SU-DHL-6 (cell line): ENCODE results near the gene FBXO15.

Experiments
- CTCF ChIP-seq: fragments of 200-600 bp; sonication (generic); IDR thresholded peaks from one replicate; pipeline ENCODE4 v1.5.1; 2017; ENCODE audit warnings: antibody characterized with exemption, mild to moderate bottlenecking, low read length, moderate library complexity; ENCODE audit not compliant: insufficient read depth, poor library complexity, severe bottlenecking
- EZH2phosphoT487 ChIP-seq: fragments of 200-600 bp; sonication (generic), shearing (Covaris generic); conservative IDR thresholded peaks from 2 replicates; pipeline ENCODE4 v1.6.1; 2018; ENCODE audit warnings: mild to moderate bottlenecking, antibody characterized with exemption, low read length, moderate library complexity, mixed read lengths

GRCh38 chr18:74149878-74150277, 2.2 kb upstream of the FBXO15 start:
- TF ChIP-seq CTCF (no peak), EZH2phosphoT487 (no peak)
